ENCODE data around the gene OR13C8.

Gene OR13C8

DNA sequence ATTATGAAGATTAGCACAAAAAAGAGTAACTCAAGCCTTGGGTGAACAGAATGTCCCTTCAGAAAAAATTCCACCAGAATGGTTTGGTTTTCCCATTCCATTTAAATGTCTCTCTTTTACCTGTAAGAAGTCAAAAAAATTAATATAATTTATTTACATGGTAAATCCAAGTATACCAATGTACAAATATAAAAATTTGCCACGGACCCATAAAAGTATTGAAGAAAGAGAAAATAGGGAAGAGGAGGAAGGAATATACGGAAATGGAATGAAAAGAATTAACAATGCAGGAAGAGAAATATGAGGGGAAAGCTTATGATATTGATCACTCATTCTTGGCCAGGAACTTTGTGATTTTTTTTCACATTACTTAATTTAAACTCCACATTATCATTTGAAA, 49.1 kb downstream of the OR13C8 start, which contains the start of gene OR13C9:
OR13C9 (minus strand) TSS at position 101 of the 400 bp plus-strand sequence; CDS start at position 101, 0 bp downstream.
- no peak for DNase-seq

All from CD4-positive, alpha-beta T cell treated with Interleukin-17A for 4 hours (primary cell).